Hepatocyte (in vitro differentiated cells): Measurements from ENCODE around the gene EFCAB6. TPM values are rescaled to one million over a fixed set of nuclear protein-coding genes. Genes with fewer than 3 reads are reported as not detected.

Experiments
- DNase-seq: peaks from one replicate; pipeline ENCODE4 v3.0.0-alpha.2; 2016; ENCODE audit warnings: low spot score
- H2AFZ ChIP-seq: fragments of 200-600 bp; sonication (generic); 2 replicates; pipeline ENCODE4 v1.6.0; 2016; ENCODE audit warnings: antibody characterized with exemption, mild to moderate bottlenecking
- H3K27ac ChIP-seq: fragments of 200-600 bp; sonication (generic); 2 replicates; pipeline ENCODE4 v1.5.1; 2016; ENCODE audit warnings: mild to moderate bottlenecking
- H3K27me3 ChIP-seq: fragments of 200-600 bp; sonication (generic); 2 replicates; pipeline ENCODE4 v1.6.1; 2016
- H3K36me3 ChIP-seq: fragments of 200-600 bp; sonication (generic); replicated peaks from 2 replicates; pipeline ENCODE4 v1.5.1; 2016; ENCODE audit warnings: low read depth; ENCODE audit not compliant: insufficient read depth
- H3K4me1 ChIP-seq: fragments of 200-600 bp; sonication (generic); 2 replicates; pipeline ENCODE4 v1.5.1; 2016; ENCODE audit warnings: mild to moderate bottlenecking, moderate library complexity; ENCODE audit not compliant: insufficient read depth
- H3K4me2 ChIP-seq: fragments of 200-600 bp; sonication (generic); 2 replicates; pipeline ENCODE4 v1.6.0; 2016
- H3K4me3 ChIP-seq: fragments of 200-600 bp; sonication (generic); 2 replicates; pipeline ENCODE4 v1.5.1; 2016; ENCODE audit warnings: mild to moderate bottlenecking
- H3K79me2 ChIP-seq: fragments of 200-600 bp; sonication (generic); 2 replicates; pipeline ENCODE4 v1.6.0; 2017; ENCODE audit warnings: mild to moderate bottlenecking
- H3K9me2 ChIP-seq: fragments of 200-600 bp; sonication (generic); replicated peaks from 2 replicates; pipeline ENCODE4 v1.6.0; 2017; ENCODE audit warnings: mild to moderate bottlenecking; ENCODE audit not compliant: insufficient read depth
- H3K9me3 ChIP-seq: fragments of 200-600 bp; sonication (generic); 2 replicates; pipeline ENCODE4 v1.5.1; 2016; ENCODE audit warnings: low read depth, mild to moderate bottlenecking
- H4K20me1 ChIP-seq: fragments of 200-600 bp; sonication (generic); 2 replicates; pipeline ENCODE4 v1.6.0; 2016; ENCODE audit warnings: mild to moderate bottlenecking; ENCODE audit not compliant: insufficient read depth, poor library complexity, severe bottlenecking
- EZH2 ChIP-seq: fragments of 200-600 bp; sonication (generic); IDR thresholded peaks from 2 replicates; pipeline ENCODE4 v1.6.1; 2016; ENCODE audit warnings: antibody characterized with exemption, mild to moderate bottlenecking, borderline replicate concordance
- EZH2phosphoT487 ChIP-seq: fragments of 200-600 bp; sonication (generic); IDR thresholded peaks from one replicate; pipeline ENCODE4 v1.6.1; 2018; ENCODE audit warnings: antibody characterized with exemption, mild to moderate bottlenecking, low read depth, moderate library complexity; ENCODE audit not compliant: unreplicated experiment, severe bottlenecking
- WGBS: methylation state at CpG from one replicate; pipeline ENCODE4 v1.1.6; 2016; ENCODE audit warnings: low lambda C conversion rate; ENCODE audit errors: missing lambda C conversion rate; 5-methylcytosine and 5-hydroxymethylcytosine counted together
- polyA plus RNA-seq: library from polyadenylated mRNA; unstranded; fragments of >200 nt; fragmentation: Nextera tagmentation; extraction: Ambion mirVana; gene quantifications from 2 replicates; pipeline ENCODE4 v1.2.1, GENCODE V29; 2016
- total RNA-seq: library from RNA; depleted of rRNA; stranded (reverse); fragments of >200 nt; gene quantifications from 2 replicates; pipeline ENCODE4 v1.2.3, GENCODE V29; 2014
- TF ChIP-seq, protein P1 (sequence below): fragments of 200-600 bp; sonication (generic); IDR thresholded peaks from 2 replicates; pipeline ENCODE4 v1.5.1; 2016; ENCODE audit warnings: antibody characterized with exemption, mild to moderate bottlenecking; ENCODE audit not compliant: poor library complexity

Gene EFCAB6
- total and polyA plus RNA-seq, 2 experiments from 2014 or later: 0.59 to 2.1 TPM

GRCh38 chr22:43540529-43540923, 271.6 kb downstream of the EFCAB6 start:
- no peaks in the 10 kb centered on the region for H3K9me3 ChIP-seq
- no peak overlapping the region for H2AFZ ChIP-seq
- no peak for DNase-seq
- H3K36me3 ChIP-seq: no peaks in the 10 kb centered on the region
- H3K4me2 ChIP-seq: no peak overlapping the region
- no peak overlapping the region for H3K27ac ChIP-seq
- no peak overlapping the region for H3K4me3 ChIP-seq
- no peaks in the 10 kb centered on the region for H3K79me2 ChIP-seq
- 59% methylated on average over 4 of the region's 4 CpGs for WGBS
- H3K4me1 ChIP-seq: no peaks in the 10 kb centered on the region
- no peaks in the 10 kb centered on the region for H4K20me1 ChIP-seq
- H3K9me2 ChIP-seq: no peaks in the 10 kb centered on the region
- TF ChIP-seq, protein P1, sequence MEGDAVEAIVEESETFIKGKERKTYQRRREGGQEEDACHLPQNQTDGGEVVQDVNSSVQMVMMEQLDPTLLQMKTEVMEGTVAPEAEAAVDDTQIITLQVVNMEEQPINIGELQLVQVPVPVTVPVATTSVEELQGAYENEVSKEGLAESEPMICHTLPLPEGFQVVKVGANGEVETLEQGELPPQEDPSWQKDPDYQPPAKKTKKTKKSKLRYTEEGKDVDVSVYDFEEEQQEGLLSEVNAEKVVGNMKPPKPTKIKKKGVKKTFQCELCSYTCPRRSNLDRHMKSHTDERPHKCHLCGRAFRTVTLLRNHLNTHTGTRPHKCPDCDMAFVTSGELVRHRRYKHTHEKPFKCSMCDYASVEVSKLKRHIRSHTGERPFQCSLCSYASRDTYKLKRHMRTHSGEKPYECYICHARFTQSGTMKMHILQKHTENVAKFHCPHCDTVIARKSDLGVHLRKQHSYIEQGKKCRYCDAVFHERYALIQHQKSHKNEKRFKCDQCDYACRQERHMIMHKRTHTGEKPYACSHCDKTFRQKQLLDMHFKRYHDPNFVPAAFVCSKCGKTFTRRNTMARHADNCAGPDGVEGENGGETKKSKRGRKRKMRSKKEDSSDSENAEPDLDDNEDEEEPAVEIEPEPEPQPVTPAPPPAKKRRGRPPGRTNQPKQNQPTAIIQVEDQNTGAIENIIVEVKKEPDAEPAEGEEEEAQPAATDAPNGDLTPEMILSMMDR: no peak
- TF ChIP-seq EZH2 (no peak), EZH2phosphoT487 (no peak)
- no peaks in the 10 kb centered on the region for H3K27me3 ChIP-seq

DNA sequence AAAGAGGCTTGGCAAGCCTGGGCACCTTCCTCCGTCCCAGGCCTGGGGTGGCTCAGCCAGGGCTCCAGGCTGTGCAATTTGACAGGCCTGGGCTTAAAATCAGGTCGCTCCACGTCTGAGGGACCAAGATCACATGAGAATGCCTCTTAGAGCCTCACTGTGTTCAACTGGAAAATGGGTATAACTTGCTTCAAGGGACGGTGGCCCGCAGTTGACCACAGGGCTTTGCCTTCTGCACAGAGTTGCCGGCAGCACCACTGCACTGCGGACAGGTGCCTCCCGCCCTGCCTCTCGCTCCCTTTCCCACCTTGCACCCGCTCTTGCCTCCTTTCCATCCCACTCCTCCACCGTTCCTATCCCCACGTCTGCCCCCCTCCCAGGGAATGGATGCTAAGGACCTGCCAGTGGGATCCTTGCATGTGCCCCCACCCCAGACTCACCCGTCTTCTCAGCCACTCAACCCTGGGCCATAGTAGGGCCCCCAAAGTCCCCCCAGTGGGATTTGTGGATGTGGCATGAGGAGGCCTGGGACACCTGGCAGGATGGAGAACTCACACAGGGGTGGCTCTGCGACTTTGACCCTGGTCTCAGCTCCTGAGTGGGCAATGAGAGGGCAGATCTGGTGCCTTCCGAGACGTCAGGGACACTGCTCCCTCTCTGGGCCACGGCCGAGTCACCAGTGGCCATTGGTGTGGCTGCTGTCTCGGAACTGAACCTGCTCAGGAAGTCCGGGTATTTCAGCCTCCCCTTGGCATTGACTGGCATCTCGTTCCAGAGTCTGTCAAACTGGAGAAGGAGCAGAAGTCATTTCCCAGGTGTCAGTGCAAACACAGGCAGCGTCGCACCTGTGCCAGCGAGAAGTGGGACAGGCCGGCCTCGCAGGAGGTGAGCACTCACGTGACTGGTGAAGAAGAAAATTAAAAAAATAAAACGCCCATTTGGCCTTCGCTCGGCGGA, 272.3 kb downstream of the EFCAB6 start:
- H3K27ac ChIP-seq: no peak overlapping the region
- DNase-seq: no peak
- no peaks in the 10 kb centered on the region for H3K27me3 ChIP-seq
- no peaks in the 10 kb centered on the region for H3K36me3 ChIP-seq
- H4K20me1 ChIP-seq: no peaks in the 10 kb centered on the region
- 92% methylated on average over 31 of the region's 31 CpGs for WGBS
- H2AFZ ChIP-seq: no peak overlapping the region
- no peaks in the 10 kb centered on the region for H3K4me1 ChIP-seq
- H3K4me3 ChIP-seq: no peak overlapping the region
- no peaks in the 10 kb centered on the region for H3K9me3 ChIP-seq
- TF ChIP-seq EZH2phosphoT487 (no peak), EZH2 (no peak)
- TF ChIP-seq, protein P1: no peak
- no peaks in the 10 kb centered on the region for H3K9me2 ChIP-seq
- H3K4me2 ChIP-seq: no peak overlapping the region
- H3K79me2 ChIP-seq: no peaks in the 10 kb centered on the region

DNA sequence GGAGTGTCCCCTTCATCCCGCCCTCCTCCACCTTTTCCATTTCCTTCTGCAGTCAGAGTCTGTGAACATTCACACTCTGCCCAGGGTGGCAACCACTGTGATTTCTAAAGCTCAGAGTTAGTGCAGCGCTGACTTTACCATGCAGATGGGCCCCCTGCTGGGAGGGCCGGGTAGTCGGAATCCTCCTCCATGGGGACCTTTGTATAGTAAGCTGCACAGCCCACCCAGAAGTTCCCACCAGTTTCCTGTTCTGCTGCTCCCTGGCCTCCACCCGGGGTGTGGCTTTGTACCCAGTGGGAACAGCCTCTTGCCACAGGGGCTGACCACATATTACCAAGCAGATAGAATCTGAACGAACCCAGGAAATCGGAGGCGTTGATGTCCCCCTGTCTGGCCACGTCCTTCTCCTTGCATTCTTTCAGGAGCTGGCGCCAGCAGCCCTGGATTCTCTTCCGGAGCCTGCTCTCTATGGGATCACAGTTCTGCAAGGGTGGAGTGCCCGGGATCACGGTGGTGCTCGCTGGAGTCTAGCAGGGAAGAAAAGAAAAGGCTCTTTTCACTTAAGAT, 275.0 kb downstream of the EFCAB6 start:
- H3K4me1 ChIP-seq: no peaks in the 10 kb centered on the region
- no peak for TF ChIP-seq EZH2
- TF ChIP-seq, protein P1: no peak
- TF ChIP-seq EZH2phosphoT487: no peak
- H4K20me1 ChIP-seq: no peaks in the 10 kb centered on the region
- H3K4me2 ChIP-seq: no peak overlapping the region
- no peak overlapping the region for H3K4me3 ChIP-seq
- H3K36me3 ChIP-seq: no peaks in the 10 kb centered on the region
- no peak overlapping the region for H2AFZ ChIP-seq
- H3K27ac ChIP-seq: no peak overlapping the region
- no peaks in the 10 kb centered on the region for H3K79me2 ChIP-seq
- 93% methylated on average over 14 of the region's 14 CpGs for WGBS
- no peaks in the 10 kb centered on the region for H3K9me2 ChIP-seq
- no peaks in the 10 kb centered on the region for H3K27me3 ChIP-seq
- no peak for DNase-seq
- H3K9me3 ChIP-seq: no peaks in the 10 kb centered on the region
